Spleen (tissue), 7 donors: Measurements from ENCODE around the gene HNRNPUL1.

Source experiments
- CTCF ChIP-seq, 11 experiments: fragments of 200-600 bp in 7 of 11; fragments of 450-650 bp in 4 of 11; sonication (generic) in 4 of 11; IDR thresholded peaks in 8 of 11; conservative IDR thresholded peaks in 3 of 11; 1 replicate in 7 of 11; 2 replicates in 4 of 11; pipeline versions ENCODE4 v1.4.0 to v1.8.0; 2016 to 2021; ENCODE audit warnings: antibody characterized with exemption in 11 of 11, inconsistent platforms in 4 of 11, mild to moderate bottlenecking in 1 of 11
- POLR2AphosphoS5 ChIP-seq, 3 donors: sonication (generic); formaldehyde crosslinking; IDR thresholded peaks; one replicate each; pipeline ENCODE4 v1.5.1; 2017; ENCODE audit warnings: antibody characterized with exemption in 3 of 3
- donor health status: DM: no; HTN: no; CAD: no; lungs with moderate emphysema.
- donor health status: DM: no; HTN: no; CAD: no.
- donor health status: DM: no; HTN: no; CAD: no.

GRCh38 chr19:41330481-41330880, 66.3 kb downstream of the HNRNPUL1 start:
- TF ChIP-seq CTCF (IDR thresholded peaks at IDR 0.05 in 8 of 11, conservative IDR thresholded peaks at IDR 0.05 in 3 of 11): no peak
- no peak for TF ChIP-seq POLR2AphosphoS5 (IDR thresholded peaks at IDR 0.05)
